Measurements from ENCODE around the gene FCRL5.

Gene FCRL5

GRCh38 chr1:157551694-157552693 is at the start of gene FCRL5:
TSS of gene FCRL5 (minus strand) at chr1:157552515. CDS start at chr1:157552362, 153 bp downstream.
- Mint-ChIP-seq H3K36me3 (no peaks in the 10 kb centered on the region), H3K4me1 (no peaks in the 10 kb centered on the region), H3K4me3 (no peak within 1 kb of the TSS), H3K9me3 (no peaks in the 10 kb centered on the region), H3K27ac (no peak within 1 kb of the TSS)
- no peak for ATAC-seq
- DNase-seq (ENCODE audit: low spot score in 2 of 2), result no peak

GRCh38 chr1:157600236-157600635 is 47.9 kb upstream of the FCRL5 start:
- Mint-ChIP-seq H3K27ac (no peak overlapping the region), H3K36me3 (no peaks in the 10 kb centered on the region), H3K4me3 (no peak overlapping the region), H3K9me3 (no peaks in the 10 kb centered on the region), H3K4me1 (peaks cover 4% of the 10 kb centered on the region)
- DNase-seq (ENCODE audit: low spot score in 2 of 2) (no peak), ATAC-seq (no peak)

- H3K36me3 Mint-ChIP-seq, result no peaks in the 10 kb centered on the region
- no peaks in the 10 kb centered on the region for H3K9me3 Mint-ChIP-seq
- H3K4me1 Mint-ChIP-seq, result peaks cover 4% of the 10 kb centered on the region
- DNase-seq (ENCODE audit: low spot score in 2 of 2) (no peak), ATAC-seq (peak; percentile 85)
- H3K4me3 Mint-ChIP-seq, result no peak within 1 kb of the TSS
- H3K27ac Mint-ChIP-seq, result no peak within 1 kb of the TSS
Measured at GRCh38 chr1:157597959-157598667, 45.8 kb upstream of the FCRL5 start, which contains the start of gene FCRL4. TSS of gene FCRL4 (minus strand) at chr1:157598085. CDS start at chr1:157597944, 141 bp downstream.

GRCh38 chr1:157596384-157596783 is 44.1 kb upstream of the FCRL5 start:
- Mint-ChIP-seq H3K27ac (no peak overlapping the region), H3K4me1 (peaks cover 4% of the 10 kb centered on the region), H3K4me3 (no peak overlapping the region), H3K36me3 (no peaks in the 10 kb centered on the region), H3K9me3 (no peaks in the 10 kb centered on the region)
- ATAC-seq, result peak; percentile 65
- DNase-seq (ENCODE audit: low spot score in 2 of 2), result no peak

GRCh38 chr1:157595356-157595755 is 43.0 kb upstream of the FCRL5 start:
- no peaks in the 10 kb centered on the region for H3K9me3 Mint-ChIP-seq
- H3K4me1 Mint-ChIP-seq, result peaks cover 4% of the 10 kb centered on the region
- no peaks in the 10 kb centered on the region for H3K36me3 Mint-ChIP-seq
- no peak overlapping the region for H3K4me3 Mint-ChIP-seq
- no peak overlapping the region for H3K27ac Mint-ChIP-seq
- DNase-seq (ENCODE audit: low spot score in 2 of 2), result no peak
- no peak for ATAC-seq

GRCh38 chr1:157585984-157586383 is 33.7 kb upstream of the FCRL5 start:
- DNase-seq (ENCODE audit: low spot score in 2 of 2), result no peak
- no peak overlapping the region for H3K27ac Mint-ChIP-seq
- no peak overlapping the region for H3K4me3 Mint-ChIP-seq
- ATAC-seq, result no peak
- no peaks in the 10 kb centered on the region for H3K9me3 Mint-ChIP-seq
- no peaks in the 10 kb centered on the region for H3K4me1 Mint-ChIP-seq
- H3K36me3 Mint-ChIP-seq, result no peaks in the 10 kb centered on the region

GRCh38 chr1:157584503-157584902 is 32.2 kb upstream of the FCRL5 start:
- no peak overlapping the region for H3K4me3 Mint-ChIP-seq
- H3K4me1 Mint-ChIP-seq, result no peaks in the 10 kb centered on the region
- H3K36me3 Mint-ChIP-seq, result no peaks in the 10 kb centered on the region
- DNase-seq (ENCODE audit: low spot score in 2 of 2), result no peak
- no peak overlapping the region for H3K27ac Mint-ChIP-seq
- ATAC-seq, result no peak
- H3K9me3 Mint-ChIP-seq, result no peaks in the 10 kb centered on the region

- Mint-ChIP-seq H3K9me3 (no peaks in the 10 kb centered on the region), H3K4me3 (no peak overlapping the region), H3K36me3 (no peaks in the 10 kb centered on the region), H3K27ac (no peak overlapping the region), H3K4me1 (no peaks in the 10 kb centered on the region)
- ATAC-seq (no peak), DNase-seq (ENCODE audit: low spot score in 2 of 2) (no peak)
Measured at GRCh38 chr1:157580828-157581210, 28.5 kb upstream of the FCRL5 start.

- ATAC-seq (no peak), DNase-seq (ENCODE audit: low spot score in 2 of 2) (peak in 1 of 2 donors; percentile 54)
- Mint-ChIP-seq H3K4me3 (no peak overlapping the region), H3K4me1 (no peaks in the 10 kb centered on the region), H3K27ac (no peak overlapping the region), H3K9me3 (no peaks in the 10 kb centered on the region), H3K36me3 (no peaks in the 10 kb centered on the region)
Measured at GRCh38 chr1:157580179-157580827, 28.0 kb upstream of the FCRL5 start.

GRCh38 chr1:157577420-157577819 is 25.1 kb upstream of the FCRL5 start:
- H3K4me3 Mint-ChIP-seq, result no peak overlapping the region
- H3K27ac Mint-ChIP-seq, result no peak overlapping the region
- no peak for DNase-seq (ENCODE audit: low spot score in 2 of 2)
- no peaks in the 10 kb centered on the region for H3K36me3 Mint-ChIP-seq
- no peaks in the 10 kb centered on the region for H3K4me1 Mint-ChIP-seq
- H3K9me3 Mint-ChIP-seq, result no peaks in the 10 kb centered on the region
- ATAC-seq, result no peak

GRCh38 chr1:157575744-157576143 is 23.4 kb upstream of the FCRL5 start:
- Mint-ChIP-seq H3K9me3 (no peaks in the 10 kb centered on the region), H3K4me3 (no peak overlapping the region), H3K27ac (no peak overlapping the region), H3K36me3 (no peaks in the 10 kb centered on the region), H3K4me1 (no peaks in the 10 kb centered on the region)
- ATAC-seq (no peak), DNase-seq (ENCODE audit: low spot score in 2 of 2) (no peak)

- no peak overlapping the region for H3K27ac Mint-ChIP-seq
- no peaks in the 10 kb centered on the region for H3K36me3 Mint-ChIP-seq
- DNase-seq (ENCODE audit: low spot score in 2 of 2) (no peak), ATAC-seq (no peak)
- no peaks in the 10 kb centered on the region for H3K4me1 Mint-ChIP-seq
- no peak overlapping the region for H3K4me3 Mint-ChIP-seq
- H3K9me3 Mint-ChIP-seq, result no peaks in the 10 kb centered on the region
Measured at GRCh38 chr1:157574836-157575235, 22.5 kb upstream of the FCRL5 start.

GRCh38 chr1:157566484-157567300 is 14.4 kb upstream of the FCRL5 start:
- ATAC-seq, result no peak
- no peak for DNase-seq (ENCODE audit: low spot score in 2 of 2)
- Mint-ChIP-seq H3K4me1 (no peaks in the 10 kb centered on the region), H3K4me3 (no peak overlapping the region), H3K27ac (no peak overlapping the region), H3K9me3 (no peaks in the 10 kb centered on the region), H3K36me3 (no peaks in the 10 kb centered on the region)

GRCh38 chr1:157562515-157562914 is 10.2 kb upstream of the FCRL5 start:
- Mint-ChIP-seq H3K4me1 (no peaks in the 10 kb centered on the region), H3K36me3 (no peaks in the 10 kb centered on the region), H3K4me3 (no peak overlapping the region), H3K9me3 (no peaks in the 10 kb centered on the region), H3K27ac (peak overlapping the region; percentile 11)
- ATAC-seq (no peak), DNase-seq (ENCODE audit: low spot score in 2 of 2) (no peak)

- no peaks in the 10 kb centered on the region for H3K36me3 Mint-ChIP-seq
- no peak overlapping the region for H3K27ac Mint-ChIP-seq
- H3K9me3 Mint-ChIP-seq, result no peaks in the 10 kb centered on the region
- ATAC-seq (no peak), DNase-seq (ENCODE audit: low spot score in 2 of 2) (no peak)
- no peak overlapping the region for H3K4me3 Mint-ChIP-seq
- H3K4me1 Mint-ChIP-seq, result no peaks in the 10 kb centered on the region
Measured at GRCh38 chr1:157558119-157558518, 5.8 kb upstream of the FCRL5 start.
